ENCODE data around the gene ZNF487. TPM values are rescaled to one million over a fixed set of nuclear protein-coding genes. Genes with fewer than 3 reads are reported as not detected.

The ZNF487 gene
- total and polyA plus RNA-seq, 2 experiments from 2014 or later: 2.9 to 4.6 TPM

DNA sequence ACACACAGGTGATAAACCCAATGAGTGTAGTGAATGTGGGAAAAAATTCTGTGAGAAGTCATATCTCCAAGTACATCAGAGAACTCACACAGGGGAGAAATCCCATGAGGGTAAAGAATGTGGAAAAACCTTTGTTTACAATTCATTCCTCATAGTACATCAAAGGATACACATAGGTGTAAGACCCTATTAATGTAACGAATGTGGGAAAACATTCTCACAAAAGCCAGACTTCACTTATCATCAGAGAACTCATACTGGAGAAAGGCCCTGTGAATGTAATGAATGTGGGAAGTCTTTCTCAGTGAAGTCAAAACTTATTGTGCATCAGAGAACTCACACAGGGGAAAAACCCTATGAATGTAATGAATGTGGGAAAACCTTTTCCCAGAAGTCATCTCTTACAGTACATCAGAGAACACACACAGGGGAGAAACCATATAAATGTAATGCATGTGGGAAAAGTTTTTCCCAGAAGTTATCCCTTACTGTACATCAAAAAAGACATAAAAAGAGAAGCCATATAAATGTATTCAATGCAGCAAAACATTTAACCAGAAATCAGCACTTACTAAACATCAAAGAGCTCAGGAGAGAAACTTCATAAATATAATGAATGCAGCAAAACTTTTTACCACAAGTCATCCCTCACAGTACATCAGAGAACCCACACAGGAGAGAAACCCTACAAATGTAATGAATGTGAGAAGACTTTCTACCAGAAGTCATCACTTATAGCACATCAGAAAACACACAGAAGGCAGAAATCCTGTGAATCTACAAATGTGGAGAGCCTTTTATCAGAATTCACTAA is 87.7 kb downstream of the ZNF487 start:
- no peak for TF ChIP-seq CREB1 (CRISPR knock-in tag; IDR thresholded peaks at IDR 0.05; ENCODE audit: low read depth)
- TF ChIP-seq STAT1 (IDR thresholded peaks at IDR 0.05; ENCODE audit: unreplicated experiment): no peak

More for the DNA sequence above, 87.7 kb downstream of the ZNF487 start:
- DNase-seq (ENCODE audit: low spot score): no peak
- H3K4me3 Mint-ChIP-seq: no peak overlapping the region
- H3K9me3 Mint-ChIP-seq: peaks cover 91% of the 10 kb centered on the region
- no peak overlapping the region for H3K4me3 ChIP-seq
- no peaks in the 10 kb centered on the region for H3K9me2 ChIP-seq (ENCODE audit: insufficient read depth)
- no peak overlapping the region for H2AFZ ChIP-seq
- H3K4me2 ChIP-seq: no peak overlapping the region
- no peaks in the 10 kb centered on the region for H3K79me2 ChIP-seq (replicated peaks; ENCODE audit: insufficient read depth)
- no peaks in the 10 kb centered on the region for H3K4me1 ChIP-seq (ENCODE audit: insufficient read depth)
- ATAC-seq: no peak
- no peaks in the 10 kb centered on the region for H3F3A ChIP-seq (replicated peaks; ENCODE audit: low read depth)
- no peaks in the 10 kb centered on the region; the same call in 1 of the 2 replicates for H3K36me3 ChIP-seq (ENCODE audit: insufficient read depth)
- no peak overlapping the region for H3K27ac ChIP-seq (ENCODE audit: low read depth)
- no peaks in the 10 kb centered on the region for H4K20me1 ChIP-seq (replicated peaks; ENCODE audit: insufficient read depth)
- H3K27me3 ChIP-seq (ENCODE audit: insufficient read depth): no peaks in the 10 kb centered on the region
- H3K27ac Mint-ChIP-seq: no peak overlapping the region
- H3K4me1 Mint-ChIP-seq: no peaks in the 10 kb centered on the region
- peaks cover 16% of the 10 kb centered on the region; the same call in 2 of the 3 replicates for H3K36me3 Mint-ChIP-seq (ENCODE audit: low read depth)
- H3K27me3 Mint-ChIP-seq (ENCODE audit: insufficient read depth, low read depth, poor library complexity): no peaks in the 10 kb centered on the region

Small RNA genes within 50 kb of the gene (small RNA-seq; reads per million reads assigned to genes)
- not detected for gene RNU7-193P (ENCODE audit: low replicate concordance)
- gene SNORD3J (ENCODE audit: low replicate concordance): 0.15 reads per million

Other genes with a start within 250 kb of the ZNF487 start
- 34.6 and 37.8 TPM in 2 replicates for gene RASGEF1A, start 170.0 kb upstream of the ZNF487 start, total RNA-seq (2014; rRNA removed; shearing (Covaris generic))
- 8.0 and 8.1 TPM in 2 replicates for gene RASGEF1A, start 170.0 kb upstream of the ZNF487 start, polyA plus RNA-seq (2016; fragmentation: Nextera tagmentation; extraction: Ambion mirVana)
- not detected in 2 replicates for gene FXYD4, start 65.5 kb upstream of the ZNF487 start, total RNA-seq (2014; rRNA removed; shearing (Covaris generic))
- not detected in 2 replicates for gene FXYD4, start 65.5 kb upstream of the ZNF487 start, polyA plus RNA-seq (2016; fragmentation: Nextera tagmentation; extraction: Ambion mirVana)
- 346 and 378 TPM in 2 replicates for gene HNRNPF, start 27.9 kb upstream of the ZNF487 start, total RNA-seq (2014; rRNA removed; shearing (Covaris generic))
- 197 and 210 TPM in 2 replicates for gene HNRNPF, start 27.9 kb upstream of the ZNF487 start, polyA plus RNA-seq (2016; fragmentation: Nextera tagmentation; extraction: Ambion mirVana)
- 11.3 and 13.8 TPM in 2 replicates for gene ZNF239, start 137.5 kb downstream of the ZNF487 start, total RNA-seq (2014; rRNA removed; shearing (Covaris generic))
- gene ZNF239, start 137.5 kb downstream of the ZNF487 start, polyA plus RNA-seq (2016; fragmentation: Nextera tagmentation; extraction: Ambion mirVana): 5.4 and 6.7 TPM in 2 replicates
- gene ZNF485, start 169.3 kb downstream of the ZNF487 start, total RNA-seq (2014; rRNA removed; shearing (Covaris generic)): 7.8 and 11.7 TPM in 2 replicates
- 5.3 and 5.7 TPM in 2 replicates for gene ZNF485, start 169.3 kb downstream of the ZNF487 start, polyA plus RNA-seq (2016; fragmentation: Nextera tagmentation; extraction: Ambion mirVana)
- 15.8 and 24.6 TPM in 2 replicates for gene ZNF32, start 211.8 kb downstream of the ZNF487 start, total RNA-seq (2014; rRNA removed; shearing (Covaris generic))
- 26.1 and 26.7 TPM in 2 replicates for gene ZNF32, start 211.8 kb downstream of the ZNF487 start, polyA plus RNA-seq (2016; fragmentation: Nextera tagmentation; extraction: Ambion mirVana)

Data from GM23338 (cell line).